Esophagus muscularis mucosa (tissue), 4 donors: ENCODE data around the gene PROS1. TPM values are rescaled to one million over a fixed set of nuclear protein-coding genes. Genes with fewer than 3 reads are reported as not detected.

Experiments
- DNase-seq: peaks from one replicate; pipeline ENCODE4 v3.0.0-alpha.2; 2017; ENCODE audit errors: extremely low spot score
- H3K27ac ChIP-seq, 4 donors: fragments of 200-600 bp; sonication (generic); replicated peaks in 1 of 4; 1 replicate in 3 of 4; 2 replicates in 1 of 4; pipeline ENCODE4 v1.5.1; 2016 to 2019; ENCODE audit warnings: mild to moderate bottlenecking in 1 of 4
- H3K27me3 ChIP-seq, 4 donors: fragments of 200-600 bp; sonication (generic); one replicate each; pipeline versions ENCODE4 v1.5.1 to v1.6.0; 2016 to 2019
- H3K36me3 ChIP-seq, 4 donors: fragments of 200-600 bp; sonication (generic); one replicate each; pipeline ENCODE4 v1.5.1; 2016 to 2019
- H3K4me1 ChIP-seq, 4 donors: fragments of 200-600 bp; sonication (generic); one replicate each; pipeline ENCODE4 v1.5.1; 2016 to 2019
- H3K4me3 ChIP-seq, 4 donors: fragments of 200-600 bp; sonication (generic); 1 replicate in 2 of 4; 2 replicates in 2 of 4; pipeline ENCODE4 v1.5.1; 2016 to 2019; ENCODE audit warnings: mild to moderate bottlenecking in 4 of 4, moderate library complexity in 1 of 4
- H3K9me3 ChIP-seq, 4 donors: fragments of 200-600 bp; sonication (generic); 1 replicate in 3 of 4; 2 replicates in 1 of 4; pipeline ENCODE4 v1.5.1; 2016 to 2019
- CTCF ChIP-seq, 3 experiments: fragments of 200-600 bp in 2 of 3; fragments of 450-650 bp in 1 of 3; sonication (generic) in 2 of 3; IDR thresholded peaks; one replicate each; pipeline ENCODE4 v1.5.1; 2017 to 2019; ENCODE audit warnings: antibody characterized with exemption in 3 of 3, mild to moderate bottlenecking in 2 of 3, moderate library complexity in 1 of 3
- EP300 ChIP-seq: sonication (generic); formaldehyde crosslinking; IDR thresholded peaks from one replicate; pipeline ENCODE4 v1.6.1; 2017; ENCODE audit warnings: antibody characterized with exemption
- POLR2A ChIP-seq: fragments of 450-650 bp; IDR thresholded peaks from one replicate; pipeline ENCODE4 v1.6.1; 2017; ENCODE audit warnings: antibody characterized with exemption, moderate library complexity, mild to moderate bottlenecking, low read depth
- POLR2AphosphoS5 ChIP-seq, 2 donors: sonication (generic); formaldehyde crosslinking; IDR thresholded peaks; one replicate each; pipeline ENCODE4 v1.6.1; 2017; ENCODE audit warnings: antibody characterized with exemption in 2 of 2
- WGBS: methylation state at CpG from one replicate; pipeline ENCODE4 v1.1.5; 2018; 5-methylcytosine and 5-hydroxymethylcytosine counted together
- intact Hi-C: fragments of 100-400 bp; cut with DNase I; formaldehyde crosslinking; loops from one replicate; pipeline ENCODE4 v1.15.1; 2023
- total RNA-seq, 4 donors: library from RNA; depleted of rRNA; stranded (reverse); fragments of >200 nt; gene quantifications; one replicate each; pipeline versions ENCODE4 v1.1.0 to v1.2.1, GENCODE V29; 2016

The PROS1 gene
- total RNA-seq, 4 donors from 2014 or later: 32.4 to 45.6 (median 40.7) TPM

DNA sequence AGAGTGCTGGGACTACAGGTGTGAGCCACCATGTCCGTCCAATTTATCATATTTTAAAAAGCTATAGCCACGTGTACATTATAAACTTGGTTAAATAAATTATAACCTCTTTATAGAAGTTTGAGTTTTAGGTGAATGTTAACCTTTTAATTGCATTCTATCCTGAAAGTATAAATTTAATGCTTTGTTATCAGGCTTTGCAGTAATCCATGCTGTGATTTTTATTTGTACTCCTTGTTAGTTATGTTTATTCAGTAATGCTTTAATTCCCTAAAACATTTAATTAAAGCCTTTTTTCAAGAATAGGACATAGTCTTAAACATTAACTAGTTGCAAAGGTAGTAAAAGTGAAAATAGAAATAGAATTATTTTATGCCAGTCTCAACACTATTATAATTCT lies 17.9 kb upstream of the PROS1 start:
- WGBS: 84% methylated on average over 2 of the region's 2 CpGs
- DNase-seq: no peak
- H3K27me3 ChIP-seq: no peaks in the 10 kb centered on the region
- TF ChIP-seq POLR2A: no peak
- TF ChIP-seq CTCF (IDR thresholded peaks at IDR 0.05): no peak
- no peak for TF ChIP-seq EP300
- no peak for TF ChIP-seq POLR2AphosphoS5 (IDR thresholded peaks at IDR 0.05)
- H3K9me3 ChIP-seq: no peaks in the 10 kb centered on the region
- peaks cover 0 to 7% (median 2%) of the 10 kb centered on the region in 4 donors for H3K4me1 ChIP-seq
- intact Hi-C loops: no loop called here
- H3K36me3 ChIP-seq: peaks cover 0 to 3% (median under 1%) of the 10 kb centered on the region in 4 donors
- no peak overlapping the region for H3K27ac ChIP-seq
- no peak overlapping the region for H3K4me3 ChIP-seq

DNA sequence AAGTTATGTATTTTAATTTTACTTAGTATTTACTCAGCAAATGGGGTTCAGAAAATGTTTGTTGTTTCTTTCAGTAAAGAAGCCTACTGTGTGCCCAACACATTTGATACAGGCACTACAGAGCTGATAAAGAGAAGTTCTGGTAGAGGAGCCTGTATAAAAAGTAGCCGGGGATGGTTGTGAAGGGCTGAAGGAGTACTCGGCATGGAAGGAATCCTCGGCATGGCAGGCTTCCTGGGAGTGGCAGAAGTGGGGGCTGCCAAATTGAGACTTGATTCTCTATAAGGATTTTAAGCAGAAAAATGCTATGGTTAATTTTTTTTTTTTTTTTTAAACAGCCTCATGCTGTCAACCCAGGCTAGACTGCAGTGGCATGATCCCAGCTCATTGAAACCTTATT lies 15.5 kb upstream of the PROS1 start:
- DNase-seq: no peak
- TF ChIP-seq POLR2AphosphoS5 (IDR thresholded peaks at IDR 0.05) (no peak), POLR2A (no peak), EP300 (no peak), CTCF (IDR thresholded peaks at IDR 0.05) (no peak)
- no peak overlapping the region for H3K4me3 ChIP-seq
- peaks cover 0 to 7% (median 2%) of the 10 kb centered on the region in 4 donors for H3K4me1 ChIP-seq
- no peaks in the 10 kb centered on the region for H3K36me3 ChIP-seq
- no peaks in the 10 kb centered on the region for H3K27me3 ChIP-seq
- WGBS: 86% methylated on average over 3 of the region's 3 CpGs
- H3K27ac ChIP-seq: no peak overlapping the region
- H3K9me3 ChIP-seq: no peaks in the 10 kb centered on the region
- intact Hi-C loops: no loop called here

DNA sequence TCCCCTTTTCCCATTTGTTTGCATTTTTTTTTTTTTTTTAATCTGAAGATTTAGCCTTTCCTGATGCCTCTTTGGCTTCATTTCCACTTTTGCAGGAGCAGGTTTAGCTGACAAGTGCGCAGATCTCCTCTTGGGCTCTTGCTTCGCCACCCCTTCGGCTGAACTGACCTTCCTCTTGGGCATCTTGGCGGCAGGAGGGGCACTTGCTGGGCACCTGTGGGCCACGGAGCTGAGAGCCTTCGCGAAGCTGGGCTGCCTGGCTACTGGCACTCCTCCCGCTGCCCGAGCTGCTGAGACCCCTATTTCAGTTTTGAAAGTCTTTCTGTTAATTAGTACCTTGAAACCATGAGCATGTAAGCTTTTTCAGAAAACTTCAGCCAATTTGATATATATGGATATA lies 15.1 kb upstream of the PROS1 start:
- TF ChIP-seq POLR2AphosphoS5 (IDR thresholded peaks at IDR 0.05): no peak
- TF ChIP-seq POLR2A: no peak
- no peak for TF ChIP-seq EP300
- TF ChIP-seq CTCF (IDR thresholded peaks at IDR 0.05): no peak
- Histone ChIP-seq H3K27ac (no peak overlapping the region), H3K4me1 (peaks cover 0 to 7% (median 2%) of the 10 kb centered on the region in 4 donors), H3K27me3 (no peaks in the 10 kb centered on the region), H3K36me3 (no peaks in the 10 kb centered on the region), H3K4me3 (no peak overlapping the region), H3K9me3 (no peaks in the 10 kb centered on the region)
- DNase-seq: no peak
- 100% methylated on average over 8 of the region's 9 CpGs for WGBS
- intact Hi-C loops: no loop called here

GRCh38 chr3:93988283-93988682 lies 14.6 kb upstream of the PROS1 start:
- Histone ChIP-seq H3K27ac (no peak overlapping the region), H3K27me3 (no peaks in the 10 kb centered on the region), H3K9me3 (no peaks in the 10 kb centered on the region), H3K4me1 (peaks cover 0 to 7% (median 2%) of the 10 kb centered on the region in 4 donors), H3K36me3 (no peaks in the 10 kb centered on the region), H3K4me3 (no peak overlapping the region)
- TF ChIP-seq CTCF (IDR thresholded peaks at IDR 0.05): no peak
- no peak for TF ChIP-seq EP300
- no peak for TF ChIP-seq POLR2A
- TF ChIP-seq POLR2AphosphoS5 (IDR thresholded peaks at IDR 0.05): no peak
- intact Hi-C loops: no loop called here
- no peak for DNase-seq

GRCh38 chr3:93984618-93985017 lies 10.9 kb upstream of the PROS1 start:
- WGBS: 95% methylated on average over 5 of the region's 5 CpGs
- Histone ChIP-seq H3K4me3 (no peak overlapping the region), H3K36me3 (no peaks in the 10 kb centered on the region), H3K27me3 (no peaks in the 10 kb centered on the region), H3K4me1 (peaks cover 7 to 24% (median 17%) of the 10 kb centered on the region in 4 donors), H3K9me3 (no peaks in the 10 kb centered on the region), H3K27ac (no peak overlapping the region)
- DNase-seq: no peak
- TF ChIP-seq POLR2A: no peak
- no peak for TF ChIP-seq POLR2AphosphoS5 (IDR thresholded peaks at IDR 0.05)
- TF ChIP-seq EP300: no peak
- no peak for TF ChIP-seq CTCF (IDR thresholded peaks at IDR 0.05)
- intact Hi-C loops: no loop called here
